Measurements from ENCODE around the gene ARHGEF7. TPM values are rescaled to one million over a fixed set of nuclear protein-coding genes. Genes with fewer than 3 reads are reported as not detected.

ARHGEF7 gene
- total RNA-seq, 2 donors from 2014 or later, result 46.7 to 50.7 TPM

- intact Hi-C loops (cut with DNase I), result no loop called here
- Histone ChIP-seq H3K36me3 (peaks cover 22% of the 10 kb centered on the region), H3K4me3 (no peak overlapping the region), H3K9ac (ENCODE audit: low read depth in 2 of 2, low read length in 2 of 2) (no peak overlapping the region), H3K27me3 (no peaks in the 10 kb centered on the region), H3K27ac (no peak overlapping the region), H3K4me1 (no peaks in the 10 kb centered on the region), H3K9me3 (no peaks in the 10 kb centered on the region)
- TF ChIP-seq CTCF (IDR thresholded peaks at IDR 0.05), result no peak
- no peak for DNase-seq
Measured at GRCh38 chr13:111283991-111284390, 168.9 kb downstream of the ARHGEF7 start.

- no peak overlapping the region for H3K27ac ChIP-seq
- no peak overlapping the region for H3K9ac ChIP-seq (ENCODE audit: low read depth in 2 of 2, low read length in 2 of 2)
- H3K4me3 ChIP-seq, result no peak overlapping the region
- no peaks in the 10 kb centered on the region for H3K9me3 ChIP-seq
- H3K36me3 ChIP-seq, result peaks cover 22% of the 10 kb centered on the region
- no peaks in the 10 kb centered on the region for H3K27me3 ChIP-seq
- DNase-seq, result no peak
- TF ChIP-seq CTCF (IDR thresholded peaks at IDR 0.05), result no peak
- intact Hi-C loops (cut with DNase I), result no loop called here
- no peaks in the 10 kb centered on the region for H3K4me1 ChIP-seq
Measured at GRCh38 chr13:111284565-111284964, 169.5 kb downstream of the ARHGEF7 start.

- Histone ChIP-seq H3K36me3 (peaks cover 22% of the 10 kb centered on the region), H3K9ac (ENCODE audit: low read depth in 2 of 2, low read length in 2 of 2) (no peak overlapping the region), H3K4me3 (no peak overlapping the region), H3K9me3 (no peaks in the 10 kb centered on the region), H3K27me3 (no peaks in the 10 kb centered on the region), H3K27ac (no peak overlapping the region), H3K4me1 (no peaks in the 10 kb centered on the region)
- TF ChIP-seq CTCF (IDR thresholded peaks at IDR 0.05), result no peak
- DNase-seq, result no peak
- intact Hi-C loops (cut with DNase I), result no loop called here
Measured at GRCh38 chr13:111286162-111286561, 171.1 kb downstream of the ARHGEF7 start.

- Histone ChIP-seq H3K27me3 (no peaks in the 10 kb centered on the region), H3K27ac (no peak overlapping the region), H3K36me3 (peaks cover 22% of the 10 kb centered on the region), H3K4me3 (no peak overlapping the region), H3K9ac (ENCODE audit: low read depth in 2 of 2, low read length in 2 of 2) (no peak overlapping the region), H3K4me1 (no peaks in the 10 kb centered on the region), H3K9me3 (no peaks in the 10 kb centered on the region)
- TF ChIP-seq CTCF (IDR thresholded peaks at IDR 0.05), result no peak
- intact Hi-C loops (cut with DNase I), result no loop called here
- no peak for DNase-seq
Measured at GRCh38 chr13:111286749-111287148, 171.6 kb downstream of the ARHGEF7 start.

GRCh38 chr13:111287201-111287600 is 172.1 kb downstream of the ARHGEF7 start:
- H3K27ac ChIP-seq, result no peak overlapping the region
- no peaks in the 10 kb centered on the region for H3K27me3 ChIP-seq
- peaks cover 25% of the 10 kb centered on the region for H3K36me3 ChIP-seq
- no peak overlapping the region for H3K4me3 ChIP-seq
- no peaks in the 10 kb centered on the region for H3K4me1 ChIP-seq
- intact Hi-C loops (cut with DNase I), result no loop called here
- H3K9me3 ChIP-seq, result no peaks in the 10 kb centered on the region
- TF ChIP-seq CTCF (IDR thresholded peaks at IDR 0.05), result no peak
- H3K9ac ChIP-seq (ENCODE audit: low read depth in 2 of 2, low read length in 2 of 2), result no peak overlapping the region
- no peak for DNase-seq

GRCh38 chr13:111288276-111288675 is 173.2 kb downstream of the ARHGEF7 start:
- Histone ChIP-seq H3K4me3 (no peak overlapping the region), H3K27ac (no peak overlapping the region), H3K4me1 (no peaks in the 10 kb centered on the region), H3K27me3 (no peaks in the 10 kb centered on the region), H3K9me3 (no peaks in the 10 kb centered on the region), H3K9ac (ENCODE audit: low read depth in 2 of 2, low read length in 2 of 2) (no peak overlapping the region), H3K36me3 (peaks cover 23% of the 10 kb centered on the region)
- no peak for DNase-seq
- no peak for TF ChIP-seq CTCF (IDR thresholded peaks at IDR 0.05)
- intact Hi-C loops (cut with DNase I), result no loop called here
